ENCODE data around the gene GPRIN2. TPM values are rescaled to one million over a fixed set of nuclear protein-coding genes. Genes with fewer than 3 reads are reported as not detected.
"Not testable (repeated sequence)": the region's sequence is repeated elsewhere in the genome, so short reads cannot be mapped to it uniquely, and the experiment has no call there.

GPRIN2 gene
- polyA plus RNA-seq, 4 donors: 4.4 to 6.6 (median 5.7) TPM

GRCh38 chr10:46570655-46571054, 14.2 kb upstream of the GPRIN2 start:
- DNase-seq (ENCODE audit: low read depth in 4 of 4, low spot score in 2 of 4): not testable (repeated sequence)

DNA sequence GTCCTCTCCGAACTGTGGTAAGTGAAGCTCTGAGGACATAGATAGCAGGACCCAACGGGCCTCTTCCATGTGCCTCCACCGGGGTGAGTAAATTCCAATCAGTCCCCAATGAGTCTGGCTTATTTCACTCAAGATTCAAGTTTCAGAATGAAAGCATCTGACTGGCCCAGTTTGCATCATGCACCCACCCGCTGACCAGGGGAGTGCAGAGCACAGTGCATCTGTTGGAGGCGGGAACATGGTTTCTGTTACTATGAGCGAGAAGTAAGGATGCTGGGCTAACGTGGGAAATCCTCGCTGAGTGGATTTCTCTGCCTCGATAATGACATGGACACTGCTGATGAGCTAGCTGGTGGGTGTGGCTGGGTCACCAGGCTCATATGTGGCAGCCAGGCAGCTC, 10.7 kb upstream of the GPRIN2 start:
- not testable (repeated sequence) for DNase-seq (ENCODE audit: low read depth in 4 of 4, low spot score in 2 of 4)

GRCh38 chr10:46565591-46566332, 9.3 kb upstream of the GPRIN2 start:
- DNase-seq (ENCODE audit: low read depth in 4 of 4, low spot score in 2 of 4): peak in 1 of 4 donors; percentile 38

- DNase-seq (ENCODE audit: low read depth in 4 of 4, low spot score in 2 of 4): no peak
These were observed 4.5 kb upstream of the GPRIN2 start for GRCh38 chr10:46560952-46561351.

GRCh38 chr10:46560381-46560780, 3.9 kb upstream of the GPRIN2 start:
- no peak for DNase-seq (ENCODE audit: low read depth in 4 of 4, low spot score in 2 of 4)

- DNase-seq (ENCODE audit: low read depth in 4 of 4, low spot score in 2 of 4): no peak
These were observed 2.8 kb upstream of the GPRIN2 start for GRCh38 chr10:46559231-46559671.

- no peak for DNase-seq (ENCODE audit: low read depth in 4 of 4, low spot score in 2 of 4)
These were observed 2.1 kb upstream of the GPRIN2 start for GRCh38 chr10:46558392-46559185.

DNA sequence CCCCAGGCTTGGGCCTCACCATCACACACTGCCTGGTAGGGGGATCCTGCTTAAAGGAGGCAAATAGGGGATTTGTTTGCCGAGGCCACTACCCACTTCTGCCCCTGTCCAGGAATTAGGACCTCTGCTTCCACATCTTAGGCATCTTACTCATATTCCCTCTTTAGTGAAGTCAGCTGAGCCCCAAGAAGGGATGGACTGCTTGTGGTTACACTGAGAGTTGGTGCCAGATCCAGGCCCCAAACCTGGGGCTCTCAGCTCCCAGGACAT, 1.6 kb upstream of the GPRIN2 start:
- no peak for DNase-seq (ENCODE audit: low read depth in 4 of 4, low spot score in 2 of 4)

- DNase-seq (ENCODE audit: low read depth in 4 of 4, low spot score in 2 of 4): no peak
These were observed 1.1 kb upstream of the GPRIN2 start for GRCh38 chr10:46557319-46558121.

- no peak for DNase-seq (ENCODE audit: low read depth in 4 of 4, low spot score in 2 of 4)
These were observed 544 bp downstream of the GPRIN2 start for GRCh38 chr10:46555713-46556514.

- no peak for DNase-seq (ENCODE audit: low read depth in 4 of 4, low spot score in 2 of 4)
These were observed 1.1 kb downstream of the GPRIN2 start for GRCh38 chr10:46555366-46555712.

DNA sequence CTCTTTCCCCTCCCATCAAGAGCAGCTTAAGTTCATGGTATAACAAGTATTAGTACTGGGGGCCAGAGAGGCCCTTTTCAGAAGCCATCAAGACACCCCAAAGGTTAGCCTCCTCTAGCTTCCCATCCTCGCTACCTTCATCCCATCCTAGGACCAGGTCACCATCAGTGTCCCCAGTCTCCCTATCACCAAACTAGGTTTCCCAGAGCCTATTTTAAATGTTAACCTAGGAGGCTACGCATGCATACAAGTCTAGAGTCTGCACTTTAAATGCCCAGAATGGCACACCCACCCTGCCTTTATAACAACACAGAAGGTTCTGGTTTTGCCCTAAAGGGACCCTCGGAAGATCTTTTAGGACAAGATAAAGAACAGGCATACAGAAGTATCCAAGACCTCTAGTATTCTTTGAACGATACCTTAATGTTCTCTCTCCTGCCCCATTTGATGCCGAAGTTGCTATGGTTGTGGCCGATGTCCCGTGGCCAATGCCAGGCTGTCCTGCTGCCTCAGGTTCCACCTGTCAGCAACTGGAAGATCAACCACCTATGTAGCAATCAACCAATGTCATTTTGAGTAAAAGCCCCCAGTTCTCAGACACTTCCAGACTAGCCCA, 2.2 kb downstream of the GPRIN2 start:
- DNase-seq (ENCODE audit: low read depth in 4 of 4, low spot score in 2 of 4): no peak

DNA sequence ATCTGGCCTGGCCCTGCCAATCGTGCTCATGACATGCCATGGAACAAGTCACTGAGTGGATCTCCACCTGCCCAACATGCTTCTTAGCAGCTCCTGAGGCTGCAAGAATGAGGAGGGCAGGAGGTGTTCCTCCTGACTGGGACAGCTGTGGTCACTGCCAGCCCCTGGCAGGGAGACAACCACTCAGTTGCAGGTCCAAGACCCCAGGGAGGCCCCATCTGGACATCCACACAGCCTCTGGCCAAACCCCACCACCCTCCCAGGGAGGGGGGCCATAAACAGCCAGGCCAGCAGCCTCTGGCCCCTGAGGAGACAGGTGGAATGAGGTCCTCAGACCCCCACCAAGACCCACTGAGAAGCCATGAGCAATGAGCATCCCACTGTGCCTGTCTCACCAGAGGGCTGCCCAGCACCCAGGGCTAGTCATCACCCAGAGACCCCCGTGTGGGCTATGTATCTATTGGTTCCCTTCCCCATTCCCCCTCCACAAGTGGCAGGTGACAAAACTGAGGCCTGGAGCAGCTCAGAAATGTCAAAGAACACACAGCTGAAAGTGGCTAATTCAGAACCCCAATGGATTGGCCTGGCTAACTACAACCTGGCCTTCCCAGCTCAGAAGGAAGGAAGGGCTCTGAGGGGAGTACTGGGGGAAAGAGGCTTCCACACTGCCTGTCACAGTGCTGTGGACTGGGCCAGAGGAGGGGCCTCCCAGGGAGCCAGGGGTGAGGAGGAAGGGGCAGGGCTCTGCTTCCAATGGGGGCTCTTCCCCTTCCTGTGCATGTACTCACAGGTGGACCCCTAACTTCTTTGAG, 3.0 kb downstream of the GPRIN2 start:
- DNase-seq (ENCODE audit: low read depth in 4 of 4, low spot score in 2 of 4): no peak

DNA sequence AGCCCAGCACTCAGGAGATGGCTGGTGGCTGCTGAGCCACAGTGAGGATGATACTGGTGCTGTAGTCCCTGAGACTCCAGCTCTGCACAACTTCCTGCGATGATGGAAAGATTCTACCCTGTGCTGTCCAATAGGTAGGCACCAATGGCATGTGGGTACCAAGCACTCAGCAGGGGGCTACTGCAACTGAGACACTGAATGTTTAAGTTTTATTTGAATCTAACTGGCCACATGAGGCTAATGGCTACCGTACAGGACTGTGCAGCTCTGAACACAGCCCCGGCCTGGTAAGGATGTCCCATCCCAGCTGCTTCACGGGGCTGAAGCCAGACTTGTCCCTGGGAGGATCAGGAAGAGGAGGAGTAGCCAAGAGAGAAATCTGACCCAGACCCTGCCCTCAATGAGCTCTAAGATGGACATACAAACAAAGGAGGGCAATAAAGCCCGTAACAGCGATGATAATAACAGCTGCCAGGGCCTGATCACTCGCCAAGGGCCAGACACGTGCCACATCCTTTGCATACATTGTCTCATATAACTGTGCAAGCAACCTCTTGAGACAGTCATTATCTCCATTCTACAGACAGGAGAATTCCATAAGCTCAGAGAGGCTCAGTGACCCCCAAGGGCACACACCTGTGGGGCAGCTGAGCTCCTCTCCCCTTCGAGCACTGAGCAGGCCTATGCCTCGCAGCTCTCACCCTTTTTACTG, 3.8 kb downstream of the GPRIN2 start:
- no peak for DNase-seq (ENCODE audit: low read depth in 4 of 4, low spot score in 2 of 4)

- DNase-seq (ENCODE audit: low read depth in 4 of 4, low spot score in 2 of 4): no peak
These were observed 4.5 kb downstream of the GPRIN2 start for GRCh38 chr10:46551701-46552525.

DNA sequence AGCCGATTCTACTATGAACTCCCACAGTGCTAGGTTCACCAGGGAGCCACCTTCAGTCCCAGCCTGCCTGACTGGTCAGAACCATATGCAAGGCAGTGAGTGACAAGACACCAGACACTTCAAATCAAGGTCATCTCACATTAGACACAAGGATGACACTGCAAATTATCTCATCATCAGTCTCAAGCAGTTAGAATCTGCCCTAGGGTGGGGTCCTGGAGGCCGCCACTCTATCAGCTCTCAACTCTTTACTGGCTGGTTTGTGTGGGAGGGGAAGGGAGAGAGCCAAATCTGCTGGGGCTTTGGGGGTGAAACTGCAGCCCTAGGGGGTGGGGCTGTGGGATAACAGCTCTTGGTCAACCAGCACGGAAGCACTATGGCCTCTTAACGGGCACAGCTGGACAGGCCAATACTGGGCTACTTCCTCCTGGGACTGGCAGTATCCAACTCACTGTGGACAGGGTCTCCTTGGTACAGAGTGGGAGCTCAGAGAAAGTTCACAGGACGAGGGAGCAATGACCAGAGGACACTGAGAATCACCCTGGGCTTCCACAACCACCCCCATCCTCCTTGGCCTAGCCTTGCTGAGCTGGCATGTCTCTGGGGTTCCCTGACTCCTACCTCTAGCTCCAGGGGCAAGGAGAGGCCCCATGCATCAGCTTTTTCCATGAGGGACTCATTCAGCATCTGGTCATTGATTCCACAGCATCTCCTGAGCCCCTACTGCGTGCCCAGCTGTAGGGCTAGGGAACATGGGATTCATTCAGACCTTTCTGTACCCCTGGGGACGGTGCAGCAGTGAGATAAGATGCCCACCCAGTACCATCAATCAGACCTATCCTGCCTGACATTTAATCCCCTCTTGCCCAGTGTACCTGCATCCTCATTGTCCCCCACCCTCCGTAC, 5.4 kb downstream of the GPRIN2 start:
- DNase-seq (ENCODE audit: low read depth in 4 of 4, low spot score in 2 of 4): no peak
